HG03045 (cell line): ENCODE results near the gene FAM24B.

ENCODE experiments used
- ATAC-seq: cut with Tn5 transposase; IDR thresholded peaks from one replicate; pipeline ENCODE4 v1.9.1; 2021; ENCODE audit warnings: mild to moderate bottlenecking, moderate library complexity; ENCODE audit not compliant: unreplicated experiment

The FAM24B gene

GRCh38 chr10:122828716-122829255 lies 50.6 kb downstream of the FAM24B start:
- no peak for ATAC-seq

GRCh38 chr10:122827302-122827701 lies 52.1 kb downstream of the FAM24B start:
- ATAC-seq: no peak

- no peak for ATAC-seq
These were observed 56.2 kb downstream of the FAM24B start for GRCh38 chr10:122822973-122823690.

GRCh38 chr10:122821808-122822207 lies 57.6 kb downstream of the FAM24B start:
- no peak for ATAC-seq

GRCh38 chr10:122815458-122815857 lies 63.9 kb downstream of the FAM24B start:
- ATAC-seq: no peak

- ATAC-seq: no peak
These were observed 64.9 kb downstream of the FAM24B start for GRCh38 chr10:122814493-122814892.

- no peak for ATAC-seq
These were observed 66.6 kb downstream of the FAM24B start for GRCh38 chr10:122812751-122813150.

- ATAC-seq: no peak
These were observed 77.1 kb downstream of the FAM24B start for GRCh38 chr10:122802282-122802681.
